HG03571 (cell line): ENCODE data around the gene LIMCH1.

ENCODE experiments used
- ATAC-seq: cut with Tn5 transposase; IDR thresholded peaks from one replicate; pipeline ENCODE4 v1.9.1; 2021; ENCODE audit not compliant: unreplicated experiment

Gene LIMCH1

GRCh38 chr4:41601025-41601424 lies 63.1 kb downstream of the LIMCH1 start:
- no peak for ATAC-seq

GRCh38 chr4:41602113-41602512 lies 64.2 kb downstream of the LIMCH1 start:
- ATAC-seq: no peak

- ATAC-seq: no peak
Observed at GRCh38 chr4:41602886-41603498, 65.0 kb downstream of the LIMCH1 start.

DNA sequence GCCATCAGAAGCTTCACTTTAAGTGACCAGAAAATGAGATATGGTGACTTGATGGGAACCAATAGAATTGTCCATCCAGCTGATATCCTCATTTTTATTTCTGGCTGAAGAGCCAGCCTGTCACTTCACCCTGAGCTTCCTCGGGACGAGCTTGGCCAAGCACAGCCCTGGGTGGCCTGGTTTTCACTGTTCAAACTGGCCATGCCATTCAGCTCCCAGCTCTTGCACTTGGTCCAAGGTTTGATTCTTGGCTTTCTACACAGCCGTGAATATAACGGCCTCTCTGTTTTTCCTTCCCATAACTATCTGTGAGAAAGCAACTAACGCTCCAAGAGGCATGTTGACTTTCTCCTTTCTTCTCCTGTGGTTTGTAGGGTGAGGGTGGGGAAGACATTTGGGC lies 71.9 kb downstream of the LIMCH1 start:
- no peak for ATAC-seq

DNA sequence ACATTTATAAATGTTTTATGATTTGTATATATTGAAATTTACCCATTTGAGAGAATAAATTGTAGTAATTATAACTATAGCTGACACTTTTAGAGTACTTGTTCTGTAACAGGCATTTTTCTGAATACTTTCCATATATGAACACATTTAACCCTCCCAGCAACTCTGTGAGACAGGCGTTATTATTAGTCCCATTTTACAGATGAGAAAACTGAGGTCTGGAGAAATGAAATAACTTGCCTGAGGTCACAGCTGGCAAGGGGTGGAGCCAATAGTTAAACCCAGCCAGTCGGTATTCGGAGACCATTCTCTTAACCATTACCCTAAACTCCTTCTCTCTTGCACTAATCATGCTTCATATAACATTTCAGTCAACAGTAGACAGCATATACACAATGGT lies 72.5 kb downstream of the LIMCH1 start:
- ATAC-seq: no peak

DNA sequence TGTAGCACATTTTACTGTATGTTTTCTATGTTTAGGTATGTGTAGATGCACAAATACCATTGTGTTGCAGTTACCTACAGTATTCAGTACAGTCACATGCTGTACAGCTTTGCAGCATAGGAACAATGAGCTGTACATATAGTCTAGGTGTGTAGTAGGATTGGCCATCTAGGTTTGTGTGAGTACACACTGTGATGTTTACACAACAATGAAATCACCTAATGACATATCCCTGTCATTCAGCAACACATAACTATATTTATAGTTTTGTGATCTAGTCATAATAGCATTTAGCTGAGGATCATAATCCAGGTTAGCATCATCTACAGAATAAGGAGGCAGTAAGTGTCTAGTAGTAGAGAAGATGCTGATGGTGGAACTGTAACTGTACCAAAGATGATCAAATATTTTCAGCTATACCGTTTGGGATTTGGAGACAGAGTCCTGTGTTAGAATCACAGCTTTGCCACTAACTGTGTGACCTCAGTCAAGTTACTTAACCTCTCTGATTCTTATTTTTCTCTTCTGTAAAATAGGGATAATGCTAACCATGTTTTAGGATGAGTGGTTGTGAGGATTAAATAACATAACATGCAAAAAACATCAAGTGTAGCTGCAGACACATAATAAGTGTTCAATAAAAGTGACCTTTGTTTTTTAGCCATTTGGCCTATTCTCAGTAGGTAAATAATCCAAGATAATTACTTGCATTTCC lies 73.3 kb downstream of the LIMCH1 start:
- no peak for ATAC-seq

- no peak for ATAC-seq
Observed at GRCh38 chr4:41611881-41612871, 74.2 kb downstream of the LIMCH1 start.

DNA sequence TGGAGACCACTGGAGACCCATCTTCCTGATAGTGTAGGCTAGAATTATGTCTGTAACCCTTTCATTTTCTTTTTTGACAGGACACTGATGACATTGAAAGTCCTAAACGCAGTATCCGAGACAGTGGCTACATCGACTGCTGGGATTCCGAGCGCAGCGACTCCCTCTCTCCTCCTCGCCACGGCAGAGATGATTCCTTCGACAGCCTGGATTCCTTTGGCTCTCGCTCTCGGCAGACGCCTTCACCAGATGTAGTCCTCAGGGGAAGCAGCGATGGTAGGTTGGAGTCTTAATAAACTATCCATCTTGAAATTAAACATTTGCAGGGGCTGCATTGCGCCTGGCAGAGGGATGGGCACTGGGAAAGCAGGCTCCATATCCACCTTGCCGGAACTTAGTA lies 75.4 kb downstream of the LIMCH1 start:
- no peak for ATAC-seq

DNA sequence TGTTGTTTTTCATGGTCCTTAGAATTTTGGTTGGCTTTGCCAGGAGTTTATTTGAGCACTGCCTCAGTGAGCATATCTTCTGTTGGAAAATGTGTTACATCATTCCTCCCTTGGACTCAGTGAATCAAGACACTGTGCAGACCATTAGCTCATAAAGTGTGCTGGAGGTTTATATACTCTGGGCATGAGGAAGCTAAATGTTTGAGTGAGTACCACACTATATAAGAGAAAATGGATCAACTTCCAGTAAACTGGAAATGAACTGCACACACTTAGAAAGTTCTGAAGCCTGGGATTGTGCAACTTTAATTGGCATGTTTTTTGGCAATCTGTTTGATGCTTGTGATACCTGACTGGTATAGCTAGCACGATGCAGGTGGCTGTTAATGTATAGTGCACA lies 75.9 kb downstream of the LIMCH1 start:
- ATAC-seq: no peak

DNA sequence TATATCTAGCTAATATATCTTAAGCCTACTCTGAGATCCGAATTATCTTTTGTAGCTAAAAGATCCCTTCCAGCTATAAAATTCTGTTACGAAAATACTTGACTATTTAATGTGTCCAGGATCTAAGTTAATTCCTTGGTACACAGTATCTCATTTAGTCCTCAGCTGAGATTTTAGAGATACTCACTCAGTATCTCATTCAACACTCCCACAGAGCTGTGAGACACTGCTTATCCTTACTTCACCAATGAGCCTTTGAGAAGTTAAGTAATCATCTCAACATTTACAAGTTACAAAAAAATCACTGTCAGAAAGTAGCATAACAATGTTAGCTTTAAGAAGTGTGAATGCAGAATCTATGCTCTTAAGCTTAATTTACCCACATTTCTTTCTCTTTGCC lies 76.6 kb downstream of the LIMCH1 start:
- no peak for ATAC-seq

GRCh38 chr4:41619161-41619560 lies 81.2 kb downstream of the LIMCH1 start:
- no peak for ATAC-seq

DNA sequence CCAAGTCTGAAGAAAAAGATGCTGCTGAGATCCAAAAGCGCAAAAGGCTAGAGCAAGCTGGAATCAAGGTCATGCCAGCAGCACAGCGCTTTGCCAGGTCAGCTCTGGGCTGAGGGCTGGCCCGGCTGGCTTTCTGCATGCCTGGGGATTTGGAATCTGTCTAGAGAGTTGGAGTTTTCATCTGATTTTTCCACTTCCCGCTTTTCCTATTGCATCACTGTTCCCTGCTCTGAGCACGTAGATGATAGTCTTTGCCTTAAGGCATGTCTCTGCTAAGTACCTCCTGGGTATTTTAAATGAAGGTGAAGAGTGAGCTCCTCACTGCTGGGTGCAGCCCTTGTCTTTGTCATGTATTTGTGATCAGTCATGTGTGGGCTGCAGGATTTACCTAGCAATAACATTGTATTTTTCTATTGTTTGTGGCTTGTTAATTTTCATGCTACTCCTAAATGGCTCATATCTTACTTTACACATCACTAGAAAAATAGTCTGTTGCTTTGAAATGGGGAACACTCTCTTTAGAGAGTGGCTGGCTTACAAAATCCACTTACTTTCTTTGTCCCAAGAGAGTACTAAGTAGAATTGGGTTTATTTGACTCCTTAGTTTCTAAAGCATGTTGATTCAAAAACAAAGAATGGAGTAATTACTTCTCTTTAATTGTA lies 82.8 kb downstream of the LIMCH1 start:
- ATAC-seq: no peak

DNA sequence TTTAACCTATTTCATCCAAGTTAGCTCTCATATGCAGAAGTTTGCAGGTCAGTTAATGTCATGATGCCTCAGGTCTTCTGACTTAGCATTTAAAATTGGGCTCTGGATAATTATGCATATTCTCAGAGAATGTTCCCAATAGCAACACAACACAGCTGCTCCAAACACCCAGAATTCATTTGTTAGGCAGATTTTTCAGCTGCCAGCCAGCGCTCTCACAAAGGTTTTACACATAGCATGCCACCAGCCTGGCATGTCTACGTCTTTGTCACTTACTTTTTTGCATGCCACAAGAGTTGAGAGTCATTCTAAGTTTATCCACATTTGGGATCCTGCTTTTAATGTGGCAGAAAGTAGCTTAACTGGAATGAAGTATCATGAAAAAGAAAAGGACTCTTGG lies 84.8 kb downstream of the LIMCH1 start:
- no peak for ATAC-seq

- ATAC-seq: no peak
Observed at GRCh38 chr4:41624765-41625164, 86.8 kb downstream of the LIMCH1 start.

- no peak for ATAC-seq
Observed at GRCh38 chr4:41625531-41625930, 87.6 kb downstream of the LIMCH1 start.

- ATAC-seq: no peak
Observed at GRCh38 chr4:41628936-41629335, 91.0 kb downstream of the LIMCH1 start.

GRCh38 chr4:41631523-41631922 lies 93.6 kb downstream of the LIMCH1 start:
- no peak for ATAC-seq

- ATAC-seq: no peak
Observed at GRCh38 chr4:41632481-41633073, 94.6 kb downstream of the LIMCH1 start.

- ATAC-seq: no peak
Observed at GRCh38 chr4:41633321-41633720, 95.4 kb downstream of the LIMCH1 start.

- no peak for ATAC-seq
Observed at GRCh38 chr4:41635441-41635840, 97.5 kb downstream of the LIMCH1 start.

- ATAC-seq: no peak
Observed at GRCh38 chr4:41638203-41638602, 100.2 kb downstream of the LIMCH1 start.
